Left colon (tissue), 2 donors: Measurements from ENCODE around the gene MYL12B. TPM values are rescaled to one million over a fixed set of nuclear protein-coding genes. Genes with fewer than 3 reads are reported as not detected.
"Not testable (repeated sequence)": the region's sequence is repeated elsewhere in the genome, so short reads cannot be mapped to it uniquely, and the experiment has no call there.

Source experiments
- ATAC-seq: fragments of 200-7000 bp; cut with Tn5 transposase; one replicate; pipeline ENCODE4 v1.9.1; 2020; ENCODE audit warnings: mild to moderate bottlenecking, moderate library complexity
- DNase-seq, 2 donors: peaks; one replicate each; pipeline ENCODE4 v3.0.0-alpha.2; 2020
- intact Hi-C, 2 donors: fragments of 100-400 bp; cut with DNase I in 1 of 2; cut with micrococcal nuclease in 1 of 2; formaldehyde crosslinking; loops; one replicate each; pipeline versions ENCODE4 v1.11.2 to v1.14.0; 2022; cut with DNase I, micrococcal nuclease
- total RNA-seq, 2 donors: library from RNA; stranded (reverse); fragmentation: NEBNext Ultra II Directional; extraction: Animal tissue kit (Norgen Biotek cat#: 25700); gene quantifications; one replicate each; pipeline ENCODE4 v1.2.1, GENCODE V29; 2021
- donor health status: DM: no; HTN: no; CAD: no.
- donor health status: DM: yes; HTN: yes; CAD: no.

The MYL12B gene
- total RNA-seq, 2 donors from 2014 or later, result 563 to 581 TPM

DNA sequence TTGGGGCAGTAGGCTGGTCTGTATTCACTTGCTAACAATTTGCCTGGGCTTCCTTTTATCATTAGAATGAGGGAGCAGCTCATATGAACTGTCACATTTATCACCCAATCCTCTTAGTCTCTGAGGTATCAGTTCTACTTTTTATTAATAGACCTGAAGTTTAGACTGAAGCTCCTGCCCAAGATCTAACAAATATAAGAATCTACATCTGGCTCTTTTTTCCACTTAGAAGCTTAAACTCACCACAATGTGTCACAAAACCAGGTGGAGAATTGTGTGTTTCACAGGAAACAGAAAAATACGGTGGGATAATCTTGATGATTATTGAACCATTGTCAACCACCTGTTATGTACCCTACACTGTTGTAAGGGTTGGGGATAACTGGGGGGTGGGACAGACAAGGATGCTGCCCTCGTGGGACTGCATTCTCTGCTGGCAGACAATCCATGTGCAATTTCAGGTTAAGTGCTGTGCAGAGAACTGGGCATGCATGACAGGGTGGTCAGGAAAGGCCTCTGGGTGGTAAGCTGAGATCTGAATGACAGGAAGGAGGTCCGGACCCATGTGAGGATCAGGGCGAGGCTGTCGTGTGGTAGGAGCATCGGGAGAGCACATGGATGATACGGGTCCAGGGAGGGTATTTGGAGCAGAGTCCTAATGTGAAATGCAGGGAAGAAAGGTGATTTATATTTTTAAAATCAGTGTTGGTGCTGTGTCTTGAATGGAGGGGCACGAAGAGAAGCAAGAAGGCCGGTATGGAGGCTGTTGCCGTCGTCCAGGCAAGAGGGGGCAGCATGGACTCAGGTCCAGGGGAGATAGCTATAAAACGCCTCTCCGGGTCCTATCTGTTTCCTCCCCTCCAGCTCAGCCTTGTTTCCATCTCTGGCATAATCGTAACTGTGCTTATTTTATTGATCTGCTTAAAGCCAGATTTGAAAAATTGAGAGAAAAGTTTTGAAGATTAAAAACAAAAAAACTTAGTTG is 17.6 kb downstream of the MYL12B start:
- ATAC-seq (peak; percentile 45), DNase-seq (no peak)
- intact Hi-C loops, result loop anchor here (5.0 to 10.0 kb wide), 4 partner anchors 173 to 715 kb away; partner anchors contain the start of gene TGIF1 (in 1 of the 2)

DNA sequence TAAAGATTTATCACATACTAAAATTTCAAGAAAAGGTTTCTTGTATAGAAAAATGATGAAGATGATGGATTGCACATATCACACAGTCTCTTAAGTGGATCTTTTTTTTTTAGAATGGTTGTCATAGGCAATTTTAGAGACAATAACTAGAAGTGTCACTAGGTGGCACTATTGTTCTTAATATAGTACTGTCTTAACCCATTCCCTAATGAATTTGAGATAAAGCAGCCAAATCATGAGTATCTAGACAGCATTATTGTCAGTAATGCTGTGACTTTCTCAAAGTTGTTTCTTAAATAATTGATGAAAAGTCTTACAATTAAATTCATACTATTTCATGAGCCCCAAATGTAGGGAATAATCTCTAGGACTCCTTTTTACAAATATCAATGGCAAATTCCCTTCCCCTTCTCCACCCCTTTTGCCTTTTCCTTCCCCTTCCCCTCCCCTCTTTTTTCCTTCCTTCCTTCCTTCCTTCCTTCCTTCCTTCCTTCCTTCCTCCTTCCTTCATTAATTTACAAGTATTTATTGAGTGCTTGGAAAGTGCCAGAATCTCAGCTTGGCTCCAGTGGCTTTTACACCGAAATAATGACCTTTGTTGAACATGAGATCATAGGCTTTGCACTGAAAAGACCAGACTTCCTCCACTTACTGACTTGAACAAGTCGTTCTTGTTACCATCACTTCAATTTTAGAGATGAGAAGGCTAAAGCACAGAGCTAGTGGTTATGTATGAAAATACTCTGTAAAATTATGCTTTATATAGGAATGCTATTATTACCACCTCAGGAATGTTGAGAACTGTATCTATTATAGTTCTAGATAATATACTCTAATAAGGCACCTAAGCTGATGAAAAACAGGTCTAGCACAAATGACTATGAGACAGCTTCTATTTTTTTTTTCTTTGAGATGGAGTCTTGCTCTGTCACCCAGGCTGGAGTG is 19.8 kb downstream of the MYL12B start:
- intact Hi-C loops, result loop anchor here (2.0 to 10.0 kb wide), 5 partner anchors 171 to 713 kb away; partner anchors contain the start of gene TGIF1 (in 1 of the 2)
- no peak for DNase-seq
- peak; percentile 66 for ATAC-seq

DNA sequence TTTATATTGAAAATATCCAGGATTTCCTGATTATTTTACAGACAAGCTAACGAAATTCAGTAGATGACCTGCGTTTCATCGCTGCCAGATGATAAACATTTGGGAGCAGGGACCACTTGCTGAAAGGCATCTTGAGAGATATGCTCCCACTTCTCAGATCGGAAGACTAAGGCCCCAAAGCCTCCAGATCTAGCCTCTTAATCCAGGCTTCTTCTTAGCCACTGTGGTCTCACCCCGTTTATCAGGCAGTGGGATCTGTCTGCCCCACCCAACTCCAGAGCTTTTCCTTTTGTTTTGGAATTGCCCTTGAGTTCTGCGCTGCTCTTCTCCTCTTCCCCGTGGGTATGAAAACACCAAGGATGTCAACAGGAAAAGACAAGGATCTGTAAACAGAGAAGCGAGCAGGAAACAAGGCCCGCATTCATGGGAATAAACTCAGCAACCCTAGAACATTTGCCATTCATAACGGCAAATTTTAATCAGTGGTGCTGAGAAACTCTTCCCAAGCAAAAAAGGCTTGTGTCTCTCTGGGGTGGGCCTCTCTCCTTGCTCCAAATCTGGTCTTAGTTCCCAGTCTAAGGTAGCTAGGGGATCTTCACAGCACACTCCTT is 21.4 kb downstream of the MYL12B start:
- ATAC-seq, result no peak
- DNase-seq, result no peak
- intact Hi-C loops, result loop anchor here (2.0 to 10.0 kb wide), 5 partner anchors 169 to 711 kb away; partner anchors contain the start of gene TGIF1 (in 1 of the 2)

DNA sequence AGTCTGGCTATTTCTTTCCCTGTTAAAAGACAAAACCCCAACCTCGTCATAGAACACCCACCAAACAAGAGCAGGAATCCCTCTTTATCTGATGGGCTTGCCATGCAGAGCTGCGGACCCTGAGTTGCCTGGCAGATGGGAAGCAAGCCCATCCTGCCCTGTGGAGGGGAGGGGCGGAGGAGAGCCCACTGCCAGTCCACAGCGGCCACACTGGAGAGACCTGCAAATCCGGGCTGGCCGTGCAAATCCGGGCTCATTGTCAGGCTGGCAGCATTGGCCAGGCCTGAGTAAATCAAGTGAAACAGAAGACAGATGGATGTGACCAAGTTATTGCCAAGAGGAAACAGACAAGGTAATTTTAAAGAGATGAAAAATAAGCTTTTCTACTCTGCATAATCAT is 22.0 kb downstream of the MYL12B start:
- intact Hi-C loops, result loop anchor here (2.0 to 10.0 kb wide), 5 partner anchors 168 to 711 kb away; partner anchors contain the start of gene TGIF1 (in 1 of the 2)
- DNase-seq, result no peak
- no peak for ATAC-seq

DNA sequence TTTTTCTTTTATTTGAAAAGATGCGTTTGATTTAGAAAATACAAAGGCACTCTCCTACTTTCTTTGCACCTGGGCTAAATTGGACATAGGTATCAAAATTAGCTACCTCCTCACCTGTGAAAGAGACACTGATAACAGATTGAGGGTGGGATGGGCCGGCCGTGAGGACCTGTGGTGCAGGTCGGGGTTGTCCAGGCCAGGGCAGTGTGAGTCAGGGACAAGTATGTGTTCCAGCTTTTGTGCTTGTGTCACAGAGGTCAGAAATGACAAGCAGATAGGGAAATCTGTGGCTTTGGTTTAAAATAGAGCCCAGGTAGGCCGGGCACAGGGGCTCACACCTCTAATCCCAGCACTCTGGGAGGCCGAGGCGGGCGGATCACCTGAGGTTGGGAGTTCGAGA is 22.6 kb downstream of the MYL12B start:
- no peak for DNase-seq
- ATAC-seq, result no peak
- intact Hi-C loops, result loop anchor here (5.0 to 10.0 kb wide), 4 partner anchors 168 to 710 kb away; partner anchors contain the start of gene TGIF1 (in 1 of the 2)

DNA sequence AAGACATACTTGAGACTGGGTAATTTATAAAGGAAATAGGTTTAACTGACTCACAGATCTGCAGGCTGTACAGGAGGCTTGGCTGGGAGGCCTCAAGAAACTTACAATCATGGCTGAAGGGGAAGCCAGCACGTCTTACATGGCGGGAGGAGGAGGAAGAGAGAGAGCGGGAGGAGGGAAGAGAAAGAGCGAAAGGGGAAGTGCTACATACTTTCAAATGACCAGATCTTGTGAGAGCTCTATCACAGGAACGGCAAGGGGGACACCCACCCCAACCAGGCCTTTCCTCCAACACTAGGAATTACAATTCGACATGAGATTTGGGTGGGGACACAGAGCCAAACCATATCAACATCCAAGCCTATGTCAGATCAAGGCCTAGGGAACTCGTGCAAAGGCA is 24.2 kb downstream of the MYL12B start:
- no peak for DNase-seq
- intact Hi-C loops, result loop anchor here (10.0 kb wide), 2 partner anchors 379 to 709 kb away; no protein-coding TSS in a partner anchor
- no peak for ATAC-seq

DNA sequence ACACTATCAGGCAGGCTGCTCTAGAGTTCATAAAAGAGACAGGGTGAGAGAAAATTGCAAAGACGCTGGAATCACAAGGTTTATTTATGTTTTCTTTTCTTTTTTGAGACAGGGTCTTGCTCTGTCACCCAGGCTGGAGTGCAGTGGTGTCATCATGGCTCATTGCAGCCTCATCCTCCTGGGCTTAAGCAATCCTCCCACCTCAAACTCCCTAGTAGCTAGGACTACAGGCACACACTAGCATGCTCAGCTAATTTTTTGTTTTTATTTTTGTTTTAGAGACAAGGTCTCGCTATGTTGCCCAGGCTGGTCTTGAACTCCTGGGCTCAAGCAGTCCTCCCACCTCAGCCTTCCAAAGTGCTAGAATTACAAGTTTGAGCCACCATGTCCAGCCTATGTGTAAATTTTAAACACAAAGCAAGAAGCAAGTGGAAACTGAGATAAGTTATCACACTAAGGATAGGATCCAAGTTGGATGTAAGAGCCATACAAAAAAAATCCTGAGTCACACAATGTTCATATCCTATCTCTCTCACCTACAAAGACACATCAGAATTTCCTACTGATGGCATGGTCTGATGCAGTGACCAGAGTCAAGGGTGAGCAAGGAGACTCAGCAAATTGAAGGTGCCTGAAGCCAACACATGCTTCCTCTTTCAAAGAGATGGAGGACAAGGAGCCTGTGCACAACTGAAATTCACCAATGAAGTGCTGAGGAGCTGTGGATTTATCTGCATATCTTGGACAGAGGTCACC is 31.4 kb downstream of the MYL12B start:
- intact Hi-C loops, result no loop called here
- ATAC-seq (no peak), DNase-seq (no peak)

DNA sequence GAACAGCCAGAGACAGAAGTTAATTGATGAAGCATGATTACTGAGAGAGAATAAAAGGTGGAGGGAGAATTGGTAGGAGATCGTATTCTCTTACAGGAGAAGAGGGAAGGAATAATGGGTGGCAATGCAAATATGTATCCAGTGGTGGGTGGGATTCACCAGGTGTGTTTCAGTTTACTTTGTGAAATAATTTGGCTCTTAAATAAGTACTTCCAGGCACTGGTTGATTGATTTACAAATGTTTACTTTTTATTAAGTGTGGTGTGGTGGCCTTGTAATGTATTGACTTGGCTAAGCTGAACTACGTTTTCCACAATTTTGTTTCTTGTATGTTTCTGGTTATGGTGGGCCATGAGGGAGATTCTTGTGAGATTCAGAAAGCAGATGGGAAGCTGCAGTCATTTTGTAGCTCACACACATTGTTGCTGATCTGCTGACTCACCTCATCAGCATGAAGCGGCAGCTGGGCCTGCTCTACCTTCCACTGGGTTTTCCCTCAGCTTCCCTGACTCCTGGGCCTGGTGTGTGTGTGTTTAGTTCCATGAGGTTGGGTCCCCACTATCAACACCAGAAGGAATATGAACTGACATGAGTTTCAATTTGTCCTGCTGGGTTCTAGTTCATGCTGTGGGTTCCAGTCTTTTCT is 32.6 kb downstream of the MYL12B start:
- intact Hi-C loops, result no loop called here
- no peak for DNase-seq
- no peak for ATAC-seq

DNA sequence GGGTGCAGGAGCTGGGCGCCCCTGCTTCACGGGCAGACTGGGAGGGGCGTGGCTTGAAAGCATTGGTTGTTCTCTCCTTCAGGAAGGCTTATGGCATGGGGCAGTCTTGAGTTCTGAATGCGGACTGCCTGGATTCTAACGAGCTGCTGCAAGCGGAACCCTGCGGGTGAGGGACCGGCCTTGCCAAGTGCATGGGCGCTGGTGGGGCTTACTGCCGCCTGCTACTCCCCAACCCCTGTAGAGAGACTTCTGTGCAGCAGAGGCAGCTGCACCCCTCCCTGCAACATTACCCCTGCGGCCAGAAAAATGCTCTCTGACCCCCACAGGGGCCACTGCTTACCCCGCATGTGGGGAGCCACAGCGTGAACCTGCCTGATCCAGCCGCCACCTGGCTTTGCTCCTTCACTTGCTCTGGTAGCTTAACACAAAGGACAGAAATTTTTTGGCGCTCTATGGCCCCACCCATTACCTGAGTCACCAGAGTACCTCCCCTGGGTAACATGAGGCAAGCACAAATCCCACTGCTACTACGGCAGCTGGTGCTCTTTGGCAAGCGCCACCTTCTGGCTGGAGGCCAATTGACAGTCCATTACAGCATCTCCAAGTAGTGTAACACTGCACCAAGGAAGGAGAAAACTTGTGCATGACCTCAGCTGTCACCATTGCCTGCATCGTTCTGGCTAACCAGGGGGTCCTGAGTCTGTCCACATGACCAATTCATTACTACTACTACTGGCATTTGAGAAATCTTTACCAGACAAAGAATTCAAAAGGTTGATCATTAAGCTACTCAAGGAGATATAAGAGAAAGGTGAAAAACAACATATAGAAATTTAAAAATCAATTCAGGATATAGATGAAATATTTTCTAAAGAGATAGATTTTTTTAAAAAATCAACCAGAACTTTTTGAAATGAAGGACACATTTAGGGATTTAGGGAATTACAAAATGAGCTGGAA is 35.4 kb downstream of the MYL12B start:
- peak; percentile 94 to 97 for DNase-seq
- intact Hi-C loops, result no loop called here
- ATAC-seq, result peak; percentile 98

DNA sequence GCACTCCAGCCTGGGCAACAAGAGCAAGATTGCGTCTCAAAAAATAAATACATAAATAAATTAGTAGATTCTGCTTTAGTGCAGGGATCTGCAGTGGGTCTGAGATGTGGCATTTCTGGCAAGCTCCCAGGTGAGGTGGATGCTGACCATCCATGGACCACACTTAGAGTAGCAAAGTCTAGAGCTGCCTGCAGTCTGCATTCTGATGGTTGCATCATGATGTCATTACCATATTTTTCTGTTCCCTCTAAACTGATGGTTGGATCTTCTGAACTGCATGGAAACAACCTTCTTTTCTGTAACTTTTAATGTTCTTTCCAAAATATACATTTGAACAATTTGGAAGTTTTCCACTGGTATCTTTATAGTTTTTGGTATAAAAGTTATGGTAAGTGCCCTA is 42.9 kb downstream of the MYL12B start:
- intact Hi-C loops, result no loop called here
- DNase-seq, result no peak
- ATAC-seq, result no peak

DNA sequence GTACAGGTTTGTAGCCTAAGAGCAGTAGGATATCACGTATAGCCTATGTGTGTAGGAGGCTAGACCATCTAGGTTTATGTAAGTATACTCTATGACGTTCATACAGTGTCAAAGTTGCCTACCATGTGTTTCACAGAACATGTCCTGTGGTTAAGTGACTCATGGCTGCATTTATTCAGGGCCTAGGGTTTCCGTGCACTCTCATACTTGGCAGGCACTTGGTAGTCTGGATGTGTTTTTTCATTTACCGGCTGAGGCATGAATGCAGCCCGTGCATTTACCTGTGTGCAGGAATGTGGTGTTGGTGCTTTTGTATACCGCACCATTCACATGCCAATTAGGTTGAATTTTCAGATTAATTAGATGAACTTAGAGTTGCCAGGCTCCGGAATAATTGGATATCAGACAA is 43.4 kb downstream of the MYL12B start:
- ATAC-seq (no peak), DNase-seq (no peak)
- intact Hi-C loops, result no loop called here

DNA sequence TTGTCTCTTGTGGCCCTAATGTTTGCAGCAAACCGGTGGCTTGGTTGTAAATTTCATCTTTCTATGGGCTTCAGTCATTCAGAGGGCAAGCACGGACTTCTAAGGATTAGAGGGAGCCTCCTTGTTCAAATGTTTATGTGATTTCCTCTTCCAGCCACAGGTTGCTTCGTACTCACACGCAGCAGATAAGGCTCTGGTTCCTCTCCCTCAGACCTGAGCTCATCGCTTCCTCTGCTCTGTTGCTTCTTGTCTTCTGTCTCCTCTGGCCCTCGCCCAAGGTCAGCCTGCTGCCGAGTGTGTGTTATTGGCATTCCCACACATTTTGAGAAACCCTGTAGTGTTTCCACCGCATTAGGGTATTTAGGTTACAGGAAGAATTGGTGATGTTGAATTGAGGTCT is 44.0 kb downstream of the MYL12B start:
- ATAC-seq (no peak), DNase-seq (no peak)
- intact Hi-C loops, result no loop called here

DNA sequence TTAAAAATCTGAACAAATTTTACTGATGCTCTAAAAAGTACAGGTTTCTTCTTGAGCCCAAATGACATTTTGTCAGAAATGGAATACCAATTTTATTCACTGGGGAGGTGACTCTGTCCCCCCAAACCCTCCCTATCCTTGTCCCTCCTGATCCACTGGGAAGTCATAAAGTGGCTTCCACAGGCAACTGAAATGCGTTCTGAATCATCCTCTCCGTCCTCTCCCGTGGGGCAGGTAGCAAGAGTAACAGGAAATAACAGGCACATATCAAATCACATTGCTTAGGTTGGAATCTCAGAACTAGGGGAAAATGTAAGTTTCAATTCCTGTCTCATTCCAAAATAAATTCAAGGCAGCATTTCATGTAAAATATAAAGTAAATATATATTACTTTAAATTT is 44.5 kb downstream of the MYL12B start:
- ATAC-seq (no peak), DNase-seq (no peak)
- intact Hi-C loops, result no loop called here

DNA sequence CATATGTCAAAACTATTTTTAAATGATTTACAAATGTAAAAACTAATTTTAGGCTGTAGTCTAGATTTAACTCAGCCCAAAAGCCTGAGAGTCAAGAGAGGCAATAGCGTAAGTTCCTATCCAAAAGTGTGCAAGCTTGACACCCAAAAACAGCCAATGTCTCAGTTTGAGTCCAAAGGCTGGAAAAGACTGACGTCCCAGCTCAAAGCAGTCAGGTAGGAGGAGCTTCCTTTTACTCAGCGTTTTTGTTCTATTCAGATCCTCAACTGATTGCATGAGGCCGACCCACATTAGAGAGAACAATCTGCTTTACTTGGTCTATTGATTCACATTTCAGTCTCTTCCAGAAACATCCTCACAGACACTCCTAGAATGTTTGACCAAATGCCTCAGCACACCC is 51.8 kb downstream of the MYL12B start:
- DNase-seq (no peak), ATAC-seq (no peak)
- intact Hi-C loops, result no loop called here

DNA sequence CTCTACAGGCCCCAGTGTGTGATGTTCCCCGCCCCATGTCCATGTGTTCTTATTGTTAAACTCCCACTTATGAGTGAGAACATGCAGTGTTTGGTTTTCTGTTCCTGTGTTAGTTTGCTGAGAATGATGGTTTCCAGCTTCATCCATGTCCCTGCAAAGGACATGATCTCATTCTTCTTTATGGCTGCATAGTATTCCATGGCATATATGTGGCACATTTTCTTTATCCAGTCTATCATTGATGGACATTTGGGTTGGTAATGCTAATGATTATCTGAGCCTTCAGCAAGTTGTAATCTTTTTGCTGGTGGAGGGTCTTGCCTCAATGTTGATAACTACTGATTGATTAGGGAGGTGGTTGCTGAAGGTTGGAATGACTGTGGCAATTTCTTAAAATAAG is 53.4 kb downstream of the MYL12B start:
- intact Hi-C loops, DNase-seq, ATAC-seq: not testable (repeated sequence)

DNA sequence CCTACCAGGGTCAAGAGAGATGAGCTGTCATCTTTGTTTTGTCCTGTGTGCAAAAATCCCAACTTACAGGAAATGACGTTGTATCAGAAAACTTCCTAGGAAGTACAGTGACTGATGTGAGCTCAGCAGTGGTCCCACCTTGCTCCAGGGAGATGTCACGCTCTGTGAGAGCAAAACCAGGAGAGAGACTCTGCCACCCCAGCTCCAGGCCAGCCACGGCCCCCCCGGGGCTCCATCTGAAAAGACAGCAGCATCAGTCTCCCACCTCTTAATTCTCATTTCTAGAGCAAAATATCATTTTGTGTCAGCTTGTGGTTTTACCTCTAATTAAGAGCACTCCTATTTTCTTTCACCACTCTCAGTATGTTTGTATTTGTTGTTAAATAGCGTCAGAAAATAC is 57.5 kb downstream of the MYL12B start:
- no peak for DNase-seq
- intact Hi-C loops, result no loop called here
- no peak for ATAC-seq
